Liver (tissue), 3 donors: ENCODE data around the gene CBX8.

Experiments
- GABPA ChIP-seq, 2 donors: IDR thresholded peaks in 1 of 2; conservative IDR thresholded peaks in 1 of 2; 2 replicates each; pipeline ENCODE4 v1.6.1; 2016; ENCODE audit warnings: antibody characterized with exemption in 2 of 2, mild to moderate bottlenecking in 1 of 2, moderate library complexity in 1 of 2
- RAD21 ChIP-seq, 2 donors: IDR thresholded peaks; 2 replicates each; pipeline ENCODE4 v1.6.1; 2016; ENCODE audit warnings: antibody characterized with exemption in 2 of 2, mild to moderate bottlenecking in 2 of 2
- RXRA ChIP-seq, 2 donors: IDR thresholded peaks; 2 replicates each; pipeline ENCODE4 v1.6.1; 2017 to 2018; ENCODE audit warnings: antibody characterized with exemption in 2 of 2, mild to moderate bottlenecking in 1 of 2
- SP1 ChIP-seq: IDR thresholded peaks from 2 replicates; pipeline ENCODE4 v1.6.1; 2018; ENCODE audit warnings: antibody characterized with exemption, mild to moderate bottlenecking
- TAF1 ChIP-seq: conservative IDR thresholded peaks from 2 replicates; pipeline ENCODE4 v1.6.1; 2016; ENCODE audit warnings: antibody characterized with exemption, mild to moderate bottlenecking
- YY1 ChIP-seq: IDR thresholded peaks from 2 replicates; pipeline ENCODE4 v1.6.1; 2016; ENCODE audit warnings: antibody characterized with exemption, mild to moderate bottlenecking
- TF ChIP-seq, protein P1 (sequence below): fragments of 150-350 bp; IDR thresholded peaks from 2 replicates; pipeline ENCODE4 v1.5.1; 2017; ENCODE audit warnings: improper control_type of control experiment, low read depth, low read length; ENCODE audit not compliant: missing input control
- TF ChIP-seq, protein P2 (sequence below): IDR thresholded peaks from 2 replicates; pipeline ENCODE4 v1.6.1; 2016; ENCODE audit warnings: antibody characterized with exemption
- TF ChIP-seq, protein P3 (sequence below): IDR thresholded peaks from 2 replicates; pipeline ENCODE4 v1.6.1; 2016; ENCODE audit warnings: antibody characterized with exemption, mild to moderate bottlenecking
- donor health status: healthy.
- donor health status: healthy.

DNA sequence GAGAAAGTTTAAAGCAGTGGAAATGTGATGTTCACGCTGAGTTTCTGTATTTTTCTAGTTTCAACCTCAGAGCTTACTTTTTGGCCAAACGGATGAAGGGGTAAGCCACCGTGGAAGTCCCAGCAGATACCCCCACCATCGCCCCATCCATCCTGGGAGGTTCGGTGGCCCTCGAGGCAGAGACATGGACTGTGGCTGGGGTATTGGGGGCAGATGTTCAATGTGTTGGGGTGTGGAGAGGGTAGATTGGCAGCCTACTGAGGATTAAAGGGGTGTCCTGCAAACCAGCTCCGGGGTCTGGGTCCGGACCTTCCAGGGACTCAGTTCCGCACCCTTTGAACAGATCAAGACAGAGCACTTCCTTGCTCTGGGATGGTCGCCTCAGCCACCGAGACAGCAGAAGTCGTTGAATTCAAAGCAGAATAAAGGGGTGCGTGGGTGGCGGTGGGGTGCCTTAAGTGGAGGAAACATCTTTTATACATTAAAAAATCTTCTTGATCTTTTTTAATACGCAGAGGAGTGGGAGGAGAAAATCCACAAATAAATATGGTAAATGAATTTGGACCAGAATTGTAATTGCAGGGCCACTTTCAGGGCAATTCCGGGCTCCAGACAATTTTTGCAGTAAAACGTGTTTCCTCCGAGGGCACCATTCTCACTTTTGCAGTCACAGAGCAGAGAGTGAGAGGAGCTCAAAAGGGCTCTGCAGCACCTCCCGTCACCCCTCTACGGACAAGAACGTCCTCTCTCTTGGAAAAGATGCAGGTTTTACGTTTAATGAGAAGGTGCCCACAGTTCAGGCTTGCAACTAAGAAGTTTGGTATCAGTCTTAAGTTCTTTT, 8.2 kb upstream of the CBX8 start:
- TF ChIP-seq SP1 = no peak
- TF ChIP-seq, protein P1, sequence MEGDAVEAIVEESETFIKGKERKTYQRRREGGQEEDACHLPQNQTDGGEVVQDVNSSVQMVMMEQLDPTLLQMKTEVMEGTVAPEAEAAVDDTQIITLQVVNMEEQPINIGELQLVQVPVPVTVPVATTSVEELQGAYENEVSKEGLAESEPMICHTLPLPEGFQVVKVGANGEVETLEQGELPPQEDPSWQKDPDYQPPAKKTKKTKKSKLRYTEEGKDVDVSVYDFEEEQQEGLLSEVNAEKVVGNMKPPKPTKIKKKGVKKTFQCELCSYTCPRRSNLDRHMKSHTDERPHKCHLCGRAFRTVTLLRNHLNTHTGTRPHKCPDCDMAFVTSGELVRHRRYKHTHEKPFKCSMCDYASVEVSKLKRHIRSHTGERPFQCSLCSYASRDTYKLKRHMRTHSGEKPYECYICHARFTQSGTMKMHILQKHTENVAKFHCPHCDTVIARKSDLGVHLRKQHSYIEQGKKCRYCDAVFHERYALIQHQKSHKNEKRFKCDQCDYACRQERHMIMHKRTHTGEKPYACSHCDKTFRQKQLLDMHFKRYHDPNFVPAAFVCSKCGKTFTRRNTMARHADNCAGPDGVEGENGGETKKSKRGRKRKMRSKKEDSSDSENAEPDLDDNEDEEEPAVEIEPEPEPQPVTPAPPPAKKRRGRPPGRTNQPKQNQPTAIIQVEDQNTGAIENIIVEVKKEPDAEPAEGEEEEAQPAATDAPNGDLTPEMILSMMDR = no peak
- no peak for TF ChIP-seq YY1
- no peak for TF ChIP-seq TAF1
- no peak for TF ChIP-seq RAD21 (IDR thresholded peaks at IDR 0.05)
- TF ChIP-seq GABPA (IDR thresholded peaks at IDR 0.05 in 1 of 2, conservative IDR thresholded peaks at IDR 0.05 in 1 of 2) = no peak
- TF ChIP-seq, protein P2, sequence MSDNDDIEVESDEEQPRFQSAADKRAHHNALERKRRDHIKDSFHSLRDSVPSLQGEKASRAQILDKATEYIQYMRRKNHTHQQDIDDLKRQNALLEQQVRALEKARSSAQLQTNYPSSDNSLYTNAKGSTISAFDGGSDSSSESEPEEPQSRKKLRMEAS = no peak
- TF ChIP-seq RXRA (IDR thresholded peaks at IDR 0.05) = no peak
- TF ChIP-seq, protein P3, sequence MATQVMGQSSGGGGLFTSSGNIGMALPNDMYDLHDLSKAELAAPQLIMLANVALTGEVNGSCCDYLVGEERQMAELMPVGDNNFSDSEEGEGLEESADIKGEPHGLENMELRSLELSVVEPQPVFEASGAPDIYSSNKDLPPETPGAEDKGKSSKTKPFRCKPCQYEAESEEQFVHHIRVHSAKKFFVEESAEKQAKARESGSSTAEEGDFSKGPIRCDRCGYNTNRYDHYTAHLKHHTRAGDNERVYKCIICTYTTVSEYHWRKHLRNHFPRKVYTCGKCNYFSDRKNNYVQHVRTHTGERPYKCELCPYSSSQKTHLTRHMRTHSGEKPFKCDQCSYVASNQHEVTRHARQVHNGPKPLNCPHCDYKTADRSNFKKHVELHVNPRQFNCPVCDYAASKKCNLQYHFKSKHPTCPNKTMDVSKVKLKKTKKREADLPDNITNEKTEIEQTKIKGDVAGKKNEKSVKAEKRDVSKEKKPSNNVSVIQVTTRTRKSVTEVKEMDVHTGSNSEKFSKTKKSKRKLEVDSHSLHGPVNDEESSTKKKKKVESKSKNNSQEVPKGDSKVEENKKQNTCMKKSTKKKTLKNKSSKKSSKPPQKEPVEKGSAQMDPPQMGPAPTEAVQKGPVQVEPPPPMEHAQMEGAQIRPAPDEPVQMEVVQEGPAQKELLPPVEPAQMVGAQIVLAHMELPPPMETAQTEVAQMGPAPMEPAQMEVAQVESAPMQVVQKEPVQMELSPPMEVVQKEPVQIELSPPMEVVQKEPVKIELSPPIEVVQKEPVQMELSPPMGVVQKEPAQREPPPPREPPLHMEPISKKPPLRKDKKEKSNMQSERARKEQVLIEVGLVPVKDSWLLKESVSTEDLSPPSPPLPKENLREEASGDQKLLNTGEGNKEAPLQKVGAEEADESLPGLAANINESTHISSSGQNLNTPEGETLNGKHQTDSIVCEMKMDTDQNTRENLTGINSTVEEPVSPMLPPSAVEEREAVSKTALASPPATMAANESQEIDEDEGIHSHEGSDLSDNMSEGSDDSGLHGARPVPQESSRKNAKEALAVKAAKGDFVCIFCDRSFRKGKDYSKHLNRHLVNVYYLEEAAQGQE = no peak
